Neural progenitor cell (in vitro differentiated cells): Measurements from ENCODE around the gene TWIST2. TPM values are rescaled to one million over a fixed set of nuclear protein-coding genes. Genes with fewer than 3 reads are reported as not detected.

Experiments
- DNase-seq: peaks from one replicate; pipeline ENCODE4 v3.0.0-alpha.2; 2016; ENCODE audit warnings: low spot score
- H2AFZ ChIP-seq: fragments of 200-600 bp; sonication (generic); replicated peaks from 2 replicates; pipeline ENCODE4 v1.6.1; 2016; ENCODE audit warnings: antibody characterized with exemption
- H3F3A ChIP-seq: fragments of 200-600 bp; sonication (generic); 2 replicates; pipeline ENCODE4 v1.6.1; 2016; ENCODE audit warnings: antibody characterized with exemption, low read depth
- H3K27ac ChIP-seq: fragments of 200-600 bp; sonication (generic); 2 replicates; pipeline ENCODE4 v1.5.1; 2016; ENCODE audit warnings: mild to moderate bottlenecking
- H3K27me3 ChIP-seq: fragments of 200-600 bp; sonication (generic); 2 replicates; pipeline ENCODE4 v1.6.1; 2016; ENCODE audit warnings: mild to moderate bottlenecking, moderate library complexity
- H3K36me3 ChIP-seq: fragments of 200-600 bp; sonication (generic); 2 replicates; pipeline ENCODE4 v1.5.1; 2016
- H3K4me1 ChIP-seq: fragments of 200-600 bp; sonication (generic); 2 replicates; pipeline ENCODE4 v1.6.1; 2016; ENCODE audit warnings: mixed run types
- H3K4me2 ChIP-seq: fragments of 200-600 bp; sonication (generic); 2 replicates; pipeline ENCODE4 v1.6.1; 2016
- H3K4me3 ChIP-seq: fragments of 200-600 bp; sonication (generic); 2 replicates; pipeline ENCODE4 v1.5.1; 2016
- H3K79me2 ChIP-seq: fragments of 200-600 bp; sonication (generic); 2 replicates; pipeline ENCODE4 v1.6.1; 2016; ENCODE audit warnings: low read depth
- H3K9ac ChIP-seq: fragments of 200-600 bp; sonication (generic); 2 replicates; pipeline ENCODE4 v1.6.1; 2016
- H3K9me3 ChIP-seq: fragments of 200-600 bp; sonication (generic); 2 replicates; pipeline ENCODE4 v1.5.1; 2016; ENCODE audit warnings: low read depth
- H4K20me1 ChIP-seq: fragments of 200-600 bp; sonication (generic); 2 replicates; pipeline ENCODE4 v1.6.1; 2016; ENCODE audit warnings: low read depth
- H3K27ac Mint-ChIP-seq: 3 replicates; pipeline ENCODE4 v1.8.0; 2021; ENCODE audit warnings: mixed read lengths
- H3K27me3 Mint-ChIP-seq: 2 replicates; pipeline ENCODE4 v1.8.0; 2022; ENCODE audit warnings: low read depth, mild to moderate bottlenecking, inconsistent platforms, moderate library complexity, mixed read lengths; ENCODE audit not compliant: insufficient read depth
- H3K36me3 Mint-ChIP-seq: 3 replicates; pipeline ENCODE4 v1.8.0; 2021; ENCODE audit warnings: mixed read lengths
- H3K4me1 Mint-ChIP-seq: 3 replicates; pipeline ENCODE4 v1.8.0; 2021; ENCODE audit warnings: mixed read lengths
- H3K4me3 Mint-ChIP-seq: 3 replicates; pipeline ENCODE4 v1.8.0; 2021; ENCODE audit warnings: mild to moderate bottlenecking, moderate library complexity, mixed read lengths
- H3K9me3 Mint-ChIP-seq: 3 replicates; pipeline ENCODE4 v1.8.0; 2020; ENCODE audit warnings: mixed read lengths
- CTCF ChIP-seq: fragments of 200-600 bp; sonication (generic); IDR thresholded peaks from 2 replicates; pipeline ENCODE4 v1.5.1; 2017; ENCODE audit warnings: antibody characterized with exemption, mild to moderate bottlenecking
- EZH2 ChIP-seq: fragments of 200-600 bp; sonication (generic); IDR thresholded peaks from 2 replicates; pipeline ENCODE4 v1.6.1; 2017; ENCODE audit warnings: antibody characterized with exemption, mild to moderate bottlenecking, moderate library complexity
- EZH2phosphoT487 ChIP-seq: fragments of 200-600 bp; sonication (generic); IDR thresholded peaks from 2 replicates; pipeline ENCODE4 v1.6.1; 2017; ENCODE audit warnings: antibody characterized with exemption
- total RNA-seq: library from RNA; depleted of rRNA; stranded (reverse); fragments of >200 nt; gene quantifications from 2 replicates; pipeline ENCODE4 v1.2.3, GENCODE V29; 2015; ENCODE audit warnings: low replicate concordance

The TWIST2 gene
- total RNA-seq, 1 donor from 2014 or later: 0.51 TPM

GRCh38 chr2:238822955-238823354 lies 24.9 kb upstream of the TWIST2 start:
- Mint-ChIP-seq H3K27me3 (peaks cover 7% of the 10 kb centered on the region), H3K36me3 (no peaks in the 10 kb centered on the region), H3K4me1 (peaks cover 17% of the 10 kb centered on the region), H3K9me3 (peaks cover 25% of the 10 kb centered on the region), H3K4me3 (no peak overlapping the region), H3K27ac (no peak overlapping the region)
- H3K36me3 ChIP-seq: no peaks in the 10 kb centered on the region
- H4K20me1 ChIP-seq: no peaks in the 10 kb centered on the region
- DNase-seq: no peak
- no peaks in the 10 kb centered on the region for H3K9me3 ChIP-seq
- H3K27me3 ChIP-seq: peaks cover 3% of the 10 kb centered on the region
- no peaks in the 10 kb centered on the region for H3F3A ChIP-seq
- no peaks in the 10 kb centered on the region for H3K4me1 ChIP-seq
- H3K4me3 ChIP-seq: no peak overlapping the region
- H2AFZ ChIP-seq: no peak overlapping the region
- no peak overlapping the region for H3K4me2 ChIP-seq
- no peaks in the 10 kb centered on the region for H3K79me2 ChIP-seq
- no peak overlapping the region for H3K9ac ChIP-seq
- H3K27ac ChIP-seq: no peak overlapping the region
- TF ChIP-seq CTCF: no peak
- no peak for TF ChIP-seq EZH2
- TF ChIP-seq EZH2phosphoT487: no peak

GRCh38 chr2:238831177-238831576 lies 16.7 kb upstream of the TWIST2 start:
- Histone ChIP-seq H3K4me3 (no peak overlapping the region), H3K27me3 (peaks cover 80% of the 10 kb centered on the region), H3K79me2 (no peaks in the 10 kb centered on the region), H3K36me3 (no peaks in the 10 kb centered on the region), H3K9me3 (no peaks in the 10 kb centered on the region), H2AFZ (no peak overlapping the region), H3K4me2 (no peak overlapping the region), H3K27ac (no peak overlapping the region), H4K20me1 (no peaks in the 10 kb centered on the region), H3F3A (no peaks in the 10 kb centered on the region), H3K9ac (no peak overlapping the region), H3K4me1 (no peaks in the 10 kb centered on the region)
- no peak for DNase-seq
- no peak overlapping the region for H3K4me3 Mint-ChIP-seq
- peaks cover 2% of the 10 kb centered on the region for H3K4me1 Mint-ChIP-seq
- peaks cover 3% of the 10 kb centered on the region for H3K9me3 Mint-ChIP-seq
- peaks cover 5% of the 10 kb centered on the region for H3K27me3 Mint-ChIP-seq
- H3K36me3 Mint-ChIP-seq: no peaks in the 10 kb centered on the region
- TF ChIP-seq EZH2 (no peak), EZH2phosphoT487 (no peak), CTCF (no peak)
- no peak overlapping the region for H3K27ac Mint-ChIP-seq

- no peak for DNase-seq
- no peaks in the 10 kb centered on the region for H3F3A ChIP-seq
- H3K36me3 Mint-ChIP-seq: no peaks in the 10 kb centered on the region
- no peak overlapping the region for H2AFZ ChIP-seq
- H4K20me1 ChIP-seq: no peaks in the 10 kb centered on the region
- H3K4me1 Mint-ChIP-seq: peaks cover 2% of the 10 kb centered on the region
- H3K27me3 ChIP-seq: peaks cover 57% of the 10 kb centered on the region
- H3K9ac ChIP-seq: no peak overlapping the region
- no peak overlapping the region for H3K27ac ChIP-seq
- no peaks in the 10 kb centered on the region for H3K4me1 ChIP-seq
- H3K79me2 ChIP-seq: no peaks in the 10 kb centered on the region
- TF ChIP-seq EZH2 (no peak), CTCF (no peak), EZH2phosphoT487 (no peak)
- no peaks in the 10 kb centered on the region for H3K36me3 ChIP-seq
- no peaks in the 10 kb centered on the region for H3K9me3 ChIP-seq
- H3K27ac Mint-ChIP-seq: no peak overlapping the region
- H3K4me3 Mint-ChIP-seq: no peak overlapping the region
- H3K4me3 ChIP-seq: no peak overlapping the region
- no peaks in the 10 kb centered on the region for H3K9me3 Mint-ChIP-seq
- peaks cover 5% of the 10 kb centered on the region for H3K27me3 Mint-ChIP-seq
- no peak overlapping the region for H3K4me2 ChIP-seq
Measured at GRCh38 chr2:238834982-238835381, 12.9 kb upstream of the TWIST2 start.
